ENCODE measurements around the gene KL.

- TF ChIP-seq CTCF (IDR thresholded peaks at IDR 0.05) (no peak), POLR2AphosphoS5 (IDR thresholded peaks at IDR 0.05) (no peak), EP300 (IDR thresholded peaks at IDR 0.05) (no peak), POLR2A (IDR thresholded peaks at IDR 0.05) (no peak)
These were observed 12.4 kb downstream of the KL start for GRCh38 chr13:33028620-33029019.
